Posterior cingulate gyrus (tissue), 11 donors: ENCODE measurements around the gene ZNF597.

Experiments
- DNase-seq, 10 donors: peaks; one replicate each; pipeline versions ENCODE4 v3.0.0 to v3.0.0-alpha.2; 2020 to 2021; ENCODE audit warnings: mixed read lengths in 3 of 10
- intact Hi-C: fragments of 100-400 bp; cut with DNase I; formaldehyde crosslinking; loops from one replicate; pipeline ENCODE4 v1.15.1; 2023

Gene ZNF597

DNA sequence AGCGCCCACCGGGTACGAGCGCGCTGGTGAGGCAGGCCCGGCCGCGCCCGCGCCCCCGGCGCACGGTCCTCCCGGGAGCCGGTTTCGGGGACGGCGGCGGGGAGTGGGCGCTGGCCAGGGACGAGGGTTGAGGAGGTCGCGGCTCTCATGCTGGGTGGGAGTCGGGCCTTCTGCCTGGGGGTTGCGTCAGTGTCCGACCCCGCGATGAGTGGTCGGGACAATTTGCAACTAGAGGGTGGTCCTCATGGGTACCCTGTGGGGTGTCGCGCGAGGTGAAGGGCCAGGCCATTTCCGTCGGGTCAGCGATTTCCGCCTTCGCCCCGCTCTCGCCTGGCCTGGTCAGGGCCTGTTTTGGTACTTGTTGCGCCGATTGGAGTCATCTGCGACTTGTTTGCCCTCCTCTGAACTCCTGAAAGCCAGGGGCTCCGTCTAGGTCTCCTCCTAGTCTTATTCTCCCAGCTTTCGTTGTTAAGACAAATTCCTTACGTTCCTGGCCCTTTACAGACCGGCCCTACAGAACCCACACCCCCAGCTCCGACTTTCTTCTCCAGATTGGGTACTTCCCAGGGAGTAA lies 15.1 kb upstream of the ZNF597 start:
- intact Hi-C loops = loop anchor here (1.0 to 5.0 kb wide), 2 partner anchors 57 to 176 kb away; partner anchors contain the start of genes ZNF174, ZNF263 and ZSCAN32
- DNase-seq = peak in 2 of 10 donors; percentile 30 to 82

DNA sequence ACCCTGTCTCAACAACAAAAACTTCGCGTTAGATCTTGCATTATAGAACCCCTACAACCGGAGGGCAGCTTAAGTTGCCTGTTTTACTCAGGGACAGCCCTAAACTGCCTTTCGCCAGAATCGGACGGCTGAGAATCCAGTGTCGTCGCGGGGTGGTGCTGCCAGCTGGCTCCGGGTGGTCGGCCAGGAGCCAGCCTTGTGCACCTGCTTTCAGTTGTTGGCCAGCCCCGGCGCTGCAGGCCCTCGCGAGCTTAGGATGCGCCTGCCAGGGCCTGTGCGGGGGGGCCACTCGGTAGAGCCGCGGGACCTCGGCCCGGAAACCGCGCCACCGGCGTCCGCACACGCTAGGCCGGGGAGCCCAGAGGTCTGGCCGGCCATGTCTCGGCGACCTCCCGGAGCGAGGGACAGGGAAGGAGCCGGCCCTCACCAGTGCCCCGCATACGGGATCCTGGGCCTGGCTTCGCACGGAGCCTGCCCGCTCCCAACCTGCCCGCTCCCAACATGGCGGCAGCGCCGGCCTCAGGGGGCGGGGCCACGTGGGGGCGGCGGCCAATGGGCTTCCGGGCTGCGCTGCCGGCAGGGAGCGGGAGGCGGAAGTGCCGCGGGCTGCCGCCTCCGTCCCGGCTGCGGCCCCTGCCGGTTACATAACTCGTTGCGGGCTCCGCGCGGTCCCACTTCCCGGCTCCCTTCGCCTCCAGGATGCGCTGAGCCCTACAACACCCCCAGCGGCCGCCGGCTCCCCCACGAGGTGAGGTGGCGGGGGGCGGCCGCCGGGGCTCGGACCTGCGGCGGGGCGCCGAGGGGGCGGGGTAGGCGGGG lies 14.3 kb upstream of the ZNF597 start:
- peak; percentile 77 to 98 (median 87) for DNase-seq
- intact Hi-C loops = loop anchor here (1.0 to 5.0 kb wide), 5 partner anchors 43 to 175 kb away; partner anchors contain the start of genes TIGD7, ZNF174, ZNF263 and ZNF75A

DNA sequence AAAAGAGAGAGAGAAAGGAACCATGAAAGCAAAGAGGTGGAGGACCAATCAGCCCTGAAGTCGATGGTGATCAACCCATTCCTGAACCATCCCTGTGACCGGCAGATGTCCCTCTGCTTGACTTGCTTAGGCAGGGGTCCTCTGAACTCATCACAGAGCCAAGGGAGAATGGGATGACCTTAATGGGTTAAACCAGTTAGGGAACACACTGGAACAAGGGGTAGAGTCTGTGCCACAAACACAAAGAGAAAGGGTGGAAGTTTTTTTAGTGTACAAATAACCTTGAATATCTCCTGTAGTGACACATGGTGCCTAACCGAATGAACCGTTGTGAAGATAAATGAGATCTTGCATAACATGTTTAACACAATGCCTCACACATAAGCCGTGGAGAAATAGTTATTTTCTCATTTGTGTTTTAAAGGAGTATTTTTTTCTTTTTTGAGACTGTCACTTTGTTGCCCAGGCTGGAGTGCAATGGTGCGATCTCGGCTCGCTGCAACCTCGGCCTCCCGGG lies 11.4 kb upstream of the ZNF597 start:
- DNase-seq = no peak
- intact Hi-C loops = loop anchor here (5.0 kb wide), 1 partner anchor 172 kb away; the partner anchor contains the start of gene ZNF263

DNA sequence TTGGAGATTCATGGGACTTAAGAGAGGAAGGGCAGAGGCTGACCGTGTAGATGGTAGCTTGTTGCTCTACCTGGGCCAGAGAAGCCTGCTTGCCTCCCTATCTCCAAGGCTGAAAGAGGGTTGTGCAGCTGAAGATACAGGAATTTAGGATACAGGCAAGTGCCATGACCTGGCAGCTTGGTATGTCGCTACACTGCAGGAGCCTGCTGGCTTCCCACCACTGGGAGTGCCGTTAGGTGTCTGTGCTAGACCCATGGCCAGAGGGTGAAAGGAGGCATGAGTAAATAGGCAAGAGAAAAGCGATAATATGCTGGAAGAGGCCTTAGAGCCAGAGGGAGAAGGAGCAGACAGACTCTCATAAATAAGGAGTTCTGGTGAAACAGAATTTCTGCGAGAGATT lies 10.8 kb upstream of the ZNF597 start:
- DNase-seq = no peak
- intact Hi-C loops = no loop called here

DNA sequence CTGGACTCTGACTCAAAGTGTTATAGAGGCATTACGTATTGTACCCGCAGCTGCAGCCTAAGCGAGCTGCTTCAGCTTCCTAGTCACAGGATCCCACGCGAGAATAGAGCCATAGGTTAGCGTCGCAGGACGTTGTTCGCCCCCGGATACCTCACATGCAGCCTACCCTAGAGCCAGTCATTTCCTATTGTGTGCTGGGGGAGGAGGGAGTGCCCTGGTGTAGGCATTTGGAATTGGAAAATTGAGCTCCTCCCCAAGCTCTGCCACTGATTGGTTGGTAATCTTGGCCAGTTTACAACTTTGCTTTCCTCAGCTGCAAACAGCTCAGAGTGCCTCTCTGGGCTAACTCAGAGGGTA lies 706 bp upstream of the ZNF597 start:
- intact Hi-C loops = no loop called here
- no peak for DNase-seq

DNA sequence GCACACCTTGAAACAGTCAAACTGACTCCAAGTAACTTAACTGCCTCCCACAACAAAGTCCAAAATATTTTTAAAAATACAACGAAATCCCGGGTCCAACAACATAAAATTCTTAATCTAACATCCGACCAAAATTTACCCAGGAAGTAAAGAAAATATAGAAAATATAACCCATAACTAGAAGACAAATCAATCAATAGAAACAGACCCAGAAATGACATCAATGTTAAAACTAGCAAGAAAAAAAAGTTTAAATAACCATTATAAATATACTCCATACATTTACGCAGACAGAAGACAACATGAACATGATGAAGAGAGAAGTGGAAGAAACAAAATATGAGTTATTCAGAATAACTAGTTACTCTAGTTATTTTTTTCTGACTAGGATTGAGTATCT lies 3.7 kb downstream of the ZNF597 start:
- no peak for DNase-seq
- intact Hi-C loops = no loop called here

DNA sequence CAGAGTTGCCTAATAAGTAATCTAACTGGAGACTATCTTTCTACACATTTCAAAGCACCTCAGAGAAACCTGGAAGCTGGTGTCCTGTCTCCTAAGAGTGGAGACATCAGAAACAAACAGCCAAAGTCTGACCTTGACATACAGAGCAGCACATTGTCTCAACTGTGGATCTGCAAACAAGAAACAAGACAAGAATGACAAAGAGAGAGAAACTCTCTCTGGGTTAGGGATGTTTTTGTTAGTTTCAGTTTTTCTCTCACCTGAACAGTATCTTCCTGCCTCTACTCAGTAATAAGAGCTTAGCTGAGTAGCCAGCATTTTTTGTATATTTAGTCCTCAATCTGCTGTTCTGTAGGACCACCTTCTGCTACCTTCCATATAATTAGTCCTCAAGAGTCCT lies 8.9 kb downstream of the ZNF597 start:
- no peak for DNase-seq
- intact Hi-C loops = no loop called here

DNA sequence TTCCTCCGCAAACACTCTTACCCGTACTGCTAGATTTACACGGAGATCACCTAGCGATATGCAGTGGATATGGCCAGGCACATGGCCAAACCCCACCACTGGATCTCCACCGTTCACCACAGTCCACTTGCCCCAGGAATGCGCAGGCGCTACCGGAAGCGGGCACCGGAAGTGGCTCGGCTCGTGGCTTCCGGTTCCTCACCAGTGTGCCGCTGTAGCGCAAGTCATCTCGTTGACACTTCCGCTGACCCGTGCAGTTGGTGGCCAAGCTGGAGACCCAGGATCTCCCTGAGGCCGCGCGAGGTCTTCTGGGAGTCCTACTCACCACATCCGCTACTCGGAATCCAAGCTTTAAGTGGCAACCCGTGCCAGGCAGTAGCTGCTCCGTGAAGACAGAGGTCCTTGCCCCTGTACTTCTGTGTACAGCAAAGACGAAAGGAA lies 11.5 kb downstream of the ZNF597 start:
- peak in 7 of 10 donors; percentile 14 to 92 (median 48) for DNase-seq
- intact Hi-C loops = loop anchor here (2.0 kb wide), 1 partner anchor 19 kb away; no protein-coding TSS in a partner anchor

DNA sequence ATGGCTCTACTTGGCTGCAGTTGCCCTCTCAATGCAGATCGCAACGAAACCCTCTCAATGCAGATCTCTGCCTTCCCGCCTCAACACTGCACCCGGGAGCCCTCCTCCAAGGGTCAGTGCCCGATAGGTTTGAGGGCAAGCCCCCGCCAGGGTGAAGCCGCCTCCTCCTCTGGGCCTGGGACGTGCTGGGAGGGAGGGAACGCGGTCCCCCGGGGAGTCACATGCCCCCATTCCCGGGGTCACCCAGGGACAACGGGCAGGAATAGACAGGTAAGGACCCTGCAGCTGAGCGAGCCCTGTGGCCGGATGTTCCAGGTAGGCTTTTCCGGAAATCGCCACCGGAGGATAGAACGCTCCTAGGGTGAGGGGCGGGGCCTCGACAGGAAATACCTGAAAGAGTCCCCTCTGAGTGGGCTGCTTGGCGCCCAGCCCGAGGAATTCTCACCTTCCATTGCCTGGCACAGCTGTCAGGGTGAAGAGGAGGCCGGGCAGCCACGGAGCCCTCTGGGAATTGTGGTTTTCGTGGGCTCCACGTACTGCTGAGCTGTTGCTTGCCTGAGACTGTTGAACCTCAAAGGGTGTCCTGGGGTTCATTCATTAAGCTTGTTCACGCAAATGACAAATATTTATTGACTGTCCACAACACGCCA lies 29.4 kb downstream of the ZNF597 start:
- DNase-seq = peak in 1 of 10 donors; percentile 76
- intact Hi-C loops = loop anchor here (2.0 kb wide), 1 partner anchor 19 kb away; no protein-coding TSS in a partner anchor

DNA sequence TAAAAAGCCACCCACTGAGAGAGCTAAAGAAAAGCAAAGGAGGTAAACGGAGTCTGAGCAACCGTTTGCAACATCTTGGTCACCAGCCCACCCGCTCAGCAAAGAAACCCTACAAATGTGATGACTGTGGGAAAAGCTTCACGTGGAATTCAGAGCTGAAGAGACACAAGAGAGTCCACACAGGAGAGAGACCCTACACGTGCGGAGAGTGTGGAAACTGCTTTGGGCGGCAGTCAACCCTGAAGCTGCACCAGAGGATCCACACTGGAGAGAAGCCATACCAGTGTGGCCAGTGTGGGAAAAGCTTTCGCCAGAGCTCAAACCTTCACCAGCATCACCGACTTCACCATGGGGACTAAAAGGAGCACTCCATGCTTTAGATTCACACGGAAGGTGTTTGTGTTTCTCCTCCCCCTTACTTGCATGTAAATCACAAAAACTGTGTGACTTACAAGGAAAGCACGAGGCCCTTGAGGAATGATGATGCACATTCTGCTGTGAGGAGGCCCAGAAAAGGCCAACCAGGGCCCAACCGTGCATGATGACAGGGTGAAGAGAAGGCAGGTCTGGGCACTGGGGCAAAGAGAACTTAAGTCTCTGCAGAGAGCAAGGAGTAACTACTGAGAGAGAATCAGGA lies 34.6 kb downstream of the ZNF597 start:
- no peak for DNase-seq
- intact Hi-C loops = no loop called here

DNA sequence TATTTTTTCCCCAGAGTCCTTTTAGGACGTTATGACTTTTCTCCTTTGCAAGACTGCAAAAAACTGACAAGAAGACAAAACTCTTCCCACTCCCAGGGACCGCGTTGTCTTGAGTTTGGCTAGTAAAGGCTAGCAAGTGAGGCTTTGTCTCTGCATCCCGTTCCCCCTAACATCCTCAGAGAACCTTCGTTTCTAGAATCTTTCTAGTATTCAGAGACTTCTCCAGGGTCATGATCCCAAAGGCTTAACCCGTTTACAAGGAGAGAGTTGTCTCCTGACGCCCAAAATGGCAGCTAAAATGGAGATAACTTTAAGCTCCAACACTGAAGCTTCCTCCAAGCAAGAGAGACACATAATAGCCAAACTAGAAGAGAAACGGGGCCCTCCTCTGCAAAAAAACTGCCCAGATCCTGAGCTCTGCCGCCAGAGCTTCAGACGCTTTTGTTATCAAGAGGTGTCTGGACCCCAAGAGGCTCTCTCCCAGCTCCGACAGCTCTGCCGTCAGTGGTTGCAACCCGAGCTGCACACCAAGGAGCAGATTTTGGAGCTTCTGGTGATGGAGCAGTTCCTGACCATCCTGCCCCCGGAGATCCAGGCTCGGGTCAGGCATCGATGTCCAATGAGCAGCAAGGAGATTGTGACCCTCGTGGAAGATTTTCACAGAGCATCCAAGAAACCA lies 41.4 kb downstream of the ZNF597 start:
- DNase-seq = no peak
- intact Hi-C loops = loop anchor here (1.0 to 2.0 kb wide), 4 partner anchors 37 to 119 kb away; partner anchors contain the start of genes TIGD7, ZNF263 and ZNF75A

DNA sequence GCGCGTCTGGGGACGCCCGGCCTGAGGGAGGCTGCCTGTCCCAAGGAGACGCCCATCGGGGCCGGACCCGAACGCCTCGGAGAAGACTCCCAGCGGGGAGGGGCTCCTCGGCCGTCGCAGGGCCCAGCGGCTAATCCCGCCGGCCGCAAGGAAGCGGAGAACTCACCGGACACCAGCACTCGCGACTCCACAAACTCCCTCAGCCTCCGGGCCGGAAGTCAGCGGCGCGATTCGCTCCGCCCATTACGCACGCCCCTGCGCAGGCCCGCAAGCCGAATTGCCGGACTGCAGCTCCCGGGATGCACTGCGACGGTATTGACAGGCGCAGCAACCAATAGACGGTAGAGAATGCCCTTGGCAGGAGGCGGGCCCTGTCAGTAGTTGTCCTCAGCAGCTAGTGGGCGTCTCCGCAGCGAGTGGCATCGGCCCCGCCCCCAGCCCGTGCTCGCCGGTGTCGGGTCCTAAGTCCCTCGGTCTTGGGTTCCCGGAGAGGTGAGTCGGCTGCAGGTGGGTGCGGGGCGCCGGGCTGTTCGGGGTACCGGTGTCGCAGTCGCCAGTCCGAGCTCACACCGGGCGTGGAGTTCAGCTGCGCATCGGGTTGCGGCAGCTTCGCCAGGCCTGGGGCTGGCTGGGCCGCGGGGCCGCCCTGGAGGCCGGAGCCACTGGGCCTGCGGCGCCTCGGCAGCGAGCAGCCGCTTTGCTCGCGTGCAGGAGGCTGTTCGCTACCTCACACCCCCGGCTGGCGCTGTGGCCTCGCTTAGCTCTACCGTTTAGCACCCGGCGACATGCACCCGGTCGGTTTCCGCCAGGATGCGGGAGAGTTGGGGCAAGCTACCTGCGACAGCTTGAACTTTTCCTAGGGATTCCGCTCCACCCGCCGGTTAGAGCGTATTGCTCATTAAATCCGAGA lies 42.3 kb downstream of the ZNF597 start, which contains the start of the genes ZNF174 and ZSCAN32:
TSS of gene ZNF174 (plus strand) at position 437 of the 910 bp plus-strand sequence. CDS start 790 bp downstream, outside the sequence.
TSS of gene ZSCAN32 (minus strand) at position 226 of the 910 bp plus-strand sequence. CDS start 3,447 bp downstream, outside the sequence.
- intact Hi-C loops = loop anchor here (1.0 to 2.0 kb wide), 4 partner anchors 36 to 118 kb away; partner anchors contain the start of genes TIGD7, ZNF263 and ZNF75A
- DNase-seq = peak; percentile 98 to 100 (median 99)

DNA sequence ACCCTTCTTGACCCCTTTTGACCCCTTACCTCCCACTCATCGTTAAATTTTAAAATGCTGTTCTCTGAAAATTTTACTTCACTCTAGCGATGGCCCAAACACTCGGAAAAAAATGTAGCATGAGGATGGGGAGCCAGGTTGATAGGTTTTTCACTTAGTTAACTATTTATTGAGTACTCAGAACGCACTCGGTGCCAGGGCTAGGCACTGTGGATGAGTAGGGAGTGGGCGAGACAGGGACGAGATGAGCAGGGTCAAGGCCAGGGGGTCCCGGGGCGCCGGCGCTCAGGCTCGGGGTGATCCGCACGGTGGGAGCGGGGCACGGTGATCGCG lies 42.9 kb downstream of the ZNF597 start:
- DNase-seq = no peak
- intact Hi-C loops = loop anchor here (2.0 kb wide), 3 partner anchors 36 to 118 kb away; partner anchors contain the start of genes TIGD7, ZNF263 and ZNF75A

DNA sequence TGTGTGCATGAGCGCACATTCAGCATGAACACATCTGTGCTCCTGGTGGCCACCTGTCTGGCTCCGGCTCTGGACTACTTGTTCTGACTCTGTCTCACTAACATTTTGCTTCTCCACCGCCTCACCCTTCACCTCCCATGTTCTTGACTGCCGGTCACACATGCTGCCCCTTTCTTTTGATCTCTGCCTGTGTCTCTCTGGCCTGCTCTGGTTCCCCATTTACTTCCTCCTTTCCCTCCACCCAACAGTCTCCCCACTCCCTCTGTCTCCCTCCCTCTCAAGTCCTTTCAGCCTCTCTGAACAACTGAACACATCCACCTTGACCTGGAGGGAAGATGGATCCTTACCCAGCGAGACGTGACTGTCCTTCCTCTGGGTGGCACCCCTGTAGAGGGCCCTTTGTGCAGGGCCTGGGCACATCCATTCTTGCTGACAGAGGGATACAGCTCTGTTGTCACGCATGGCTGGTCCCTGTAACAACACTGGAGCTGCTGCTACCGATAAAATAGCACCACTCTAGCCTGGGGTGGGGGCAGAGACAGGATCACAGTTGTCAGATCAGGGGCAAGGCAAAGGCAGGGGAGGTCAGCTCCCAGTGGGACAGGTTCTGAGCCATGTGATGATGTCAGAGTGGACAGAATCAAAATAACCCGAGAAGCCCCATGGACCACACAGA lies 53.5 kb downstream of the ZNF597 start:
- intact Hi-C loops = no loop called here
- no peak for DNase-seq

DNA sequence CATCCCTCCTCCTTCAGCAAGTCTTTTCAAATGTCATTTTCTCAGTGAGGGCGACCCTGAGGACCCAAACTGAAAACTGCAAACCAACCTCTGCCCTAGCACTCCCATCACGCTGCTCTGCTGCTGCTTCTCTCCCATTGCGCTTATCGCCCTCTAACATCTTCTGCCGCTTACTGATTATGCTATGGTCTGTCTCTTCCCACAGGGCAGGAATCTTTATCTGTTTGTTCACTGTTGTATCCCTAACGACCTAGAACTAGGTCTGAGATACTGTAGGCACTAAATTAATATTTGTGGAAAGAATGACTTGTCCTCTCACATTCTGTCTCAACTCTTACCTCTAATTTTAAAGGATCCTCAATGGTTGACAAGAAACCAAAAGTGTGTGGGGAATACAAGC lies 55.0 kb downstream of the ZNF597 start:
- DNase-seq = no peak
- intact Hi-C loops = no loop called here

DNA sequence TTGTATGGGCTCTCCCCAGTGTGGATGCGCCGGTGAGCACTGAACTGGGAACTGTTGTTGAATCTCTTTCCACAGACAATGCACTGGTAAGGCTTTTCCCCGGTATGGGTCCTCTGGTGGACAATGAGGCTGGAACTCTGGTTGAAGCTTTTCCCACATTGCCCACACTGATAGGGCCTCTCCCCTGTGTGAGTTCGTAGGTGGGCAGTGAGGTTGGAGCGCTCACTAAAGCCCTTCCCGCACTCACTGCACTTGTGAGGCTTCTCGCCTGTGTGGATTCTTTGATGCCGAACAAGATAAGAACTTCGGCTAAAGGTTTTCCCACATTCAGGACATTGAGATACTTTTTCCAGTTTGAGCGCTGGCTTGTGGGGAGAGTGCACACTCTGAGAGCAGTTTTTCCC lies 60.3 kb downstream of the ZNF597 start:
- no peak for DNase-seq
- intact Hi-C loops = no loop called here
